ENCODE results near the gene ROR2.

ROR2 gene

GRCh38 chr9:91900055-91900796 is 49.8 kb downstream of the ROR2 start:
- DNase-seq (ENCODE audit: low read depth): no peak

DNA sequence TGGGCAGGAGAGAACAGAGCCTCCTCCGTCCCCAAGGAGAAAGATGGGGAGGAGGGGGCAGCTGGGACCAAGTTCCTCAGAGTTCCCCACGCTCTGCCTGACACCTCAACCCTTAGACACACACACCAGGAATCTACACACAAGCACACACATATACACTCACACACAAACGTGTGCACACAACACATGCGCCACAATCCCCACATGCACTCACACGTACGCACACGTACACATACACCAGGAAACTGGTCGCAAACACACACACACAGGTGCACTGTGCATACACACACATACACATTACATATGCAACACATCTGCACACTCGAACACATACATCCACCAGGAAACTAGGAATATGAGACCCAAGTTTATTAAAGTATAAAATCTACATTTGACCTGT is 50.4 kb downstream of the ROR2 start:
- no peak for DNase-seq (ENCODE audit: low read depth)

DNA sequence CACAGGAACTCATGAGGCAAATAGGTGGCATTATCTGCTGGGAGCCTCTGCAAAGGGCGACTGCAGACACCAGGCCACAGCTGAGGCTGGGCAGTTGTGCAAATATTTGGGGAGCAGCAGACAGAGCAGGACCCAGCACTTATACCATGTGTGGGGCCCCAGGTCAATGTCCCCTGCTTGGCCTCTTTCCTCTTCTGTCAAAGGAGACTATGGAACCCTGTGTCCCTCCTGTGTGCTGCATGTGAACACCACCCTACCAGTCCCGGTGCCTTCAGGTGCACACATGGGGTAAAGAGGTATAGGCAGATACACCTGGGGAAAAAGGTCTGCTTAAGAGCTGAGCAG is 50.8 kb downstream of the ROR2 start:
- DNase-seq (ENCODE audit: low read depth): no peak

GRCh38 chr9:91898451-91899218 is 51.4 kb downstream of the ROR2 start:
- DNase-seq (ENCODE audit: low read depth): no peak

GRCh38 chr9:91897201-91897600 is 52.8 kb downstream of the ROR2 start:
- DNase-seq (ENCODE audit: low read depth): no peak

DNA sequence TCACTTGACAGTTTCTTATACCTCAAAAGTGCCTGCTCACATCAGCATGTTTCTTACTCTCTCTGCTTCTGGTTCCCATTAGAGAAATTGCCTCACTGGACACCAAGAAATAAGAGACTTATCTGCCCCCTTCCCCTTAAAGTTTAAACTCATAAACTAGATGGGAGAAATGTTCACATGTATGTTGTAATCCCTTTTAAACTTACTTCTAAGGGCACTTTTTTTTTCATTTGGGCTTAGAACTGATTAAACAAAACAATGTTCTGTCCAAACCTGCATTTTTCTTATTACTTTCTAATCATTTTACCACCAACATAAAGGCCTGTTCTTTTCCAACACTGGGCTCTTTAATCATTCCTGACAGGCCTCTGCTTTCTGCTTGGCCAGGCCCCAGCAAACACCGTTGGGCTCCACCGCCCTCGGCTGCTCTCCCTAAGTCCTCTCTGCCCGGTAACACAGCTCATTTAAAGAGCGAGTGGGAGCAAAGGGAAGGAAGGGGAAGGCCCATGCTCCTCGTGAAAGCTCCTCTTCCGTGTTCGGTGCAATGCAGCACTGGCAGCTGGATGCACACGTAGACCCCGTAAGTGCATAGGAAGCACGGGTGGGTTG is 53.4 kb downstream of the ROR2 start:
- DNase-seq (ENCODE audit: low read depth): no peak

GRCh38 chr9:91896097-91896496 is 53.9 kb downstream of the ROR2 start:
- DNase-seq (ENCODE audit: low read depth): no peak

- DNase-seq (ENCODE audit: low read depth): no peak
Measured at GRCh38 chr9:91894536-91894935, 55.5 kb downstream of the ROR2 start.

DNA sequence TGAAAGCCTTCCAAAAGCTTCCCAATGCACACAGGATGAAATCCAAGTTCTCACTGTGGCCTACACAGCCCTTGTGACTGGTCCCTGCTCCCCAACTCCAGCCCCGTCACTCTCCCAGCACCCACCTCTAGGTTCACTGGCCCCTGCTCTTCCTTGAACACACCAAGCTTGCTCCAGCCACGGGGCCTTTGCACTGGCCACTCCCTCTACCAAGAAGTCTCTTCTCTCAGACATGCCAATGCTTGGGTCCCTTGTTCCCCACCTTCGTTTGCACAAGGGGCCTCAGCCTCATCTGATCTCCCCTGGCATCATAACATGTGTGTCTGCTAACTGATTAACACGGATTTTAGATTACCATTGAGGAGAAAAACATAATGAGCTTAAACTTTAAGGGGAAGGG is 56.0 kb downstream of the ROR2 start:
- DNase-seq (ENCODE audit: low read depth): no peak

GRCh38 chr9:91891915-91892314 is 58.1 kb downstream of the ROR2 start:
- DNase-seq (ENCODE audit: low read depth): no peak

DNA sequence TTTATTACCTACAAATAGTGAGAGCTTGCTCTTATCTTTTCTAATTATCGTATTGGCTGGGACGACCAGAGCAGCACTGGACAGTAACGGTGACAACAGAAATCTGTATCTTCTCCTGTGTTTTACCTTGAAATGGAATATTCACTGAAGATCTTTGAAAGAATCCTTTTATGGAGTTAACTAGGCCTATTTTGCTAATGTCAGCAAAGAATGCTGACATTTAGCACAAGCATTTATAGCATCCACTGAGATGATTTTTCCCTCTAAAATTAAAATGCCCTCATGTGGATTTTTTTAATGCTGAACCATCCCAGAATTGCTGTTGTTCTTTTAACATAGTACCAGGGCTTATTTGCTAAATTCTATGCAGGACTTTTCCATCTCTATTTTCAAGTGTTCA is 59.4 kb downstream of the ROR2 start:
- DNase-seq (ENCODE audit: low read depth): no peak

GRCh38 chr9:91889161-91889911 is 60.7 kb downstream of the ROR2 start:
- DNase-seq (ENCODE audit: low read depth): no peak

GRCh38 chr9:91886414-91887076 is 63.5 kb downstream of the ROR2 start:
- DNase-seq (ENCODE audit: low read depth): no peak

DNA sequence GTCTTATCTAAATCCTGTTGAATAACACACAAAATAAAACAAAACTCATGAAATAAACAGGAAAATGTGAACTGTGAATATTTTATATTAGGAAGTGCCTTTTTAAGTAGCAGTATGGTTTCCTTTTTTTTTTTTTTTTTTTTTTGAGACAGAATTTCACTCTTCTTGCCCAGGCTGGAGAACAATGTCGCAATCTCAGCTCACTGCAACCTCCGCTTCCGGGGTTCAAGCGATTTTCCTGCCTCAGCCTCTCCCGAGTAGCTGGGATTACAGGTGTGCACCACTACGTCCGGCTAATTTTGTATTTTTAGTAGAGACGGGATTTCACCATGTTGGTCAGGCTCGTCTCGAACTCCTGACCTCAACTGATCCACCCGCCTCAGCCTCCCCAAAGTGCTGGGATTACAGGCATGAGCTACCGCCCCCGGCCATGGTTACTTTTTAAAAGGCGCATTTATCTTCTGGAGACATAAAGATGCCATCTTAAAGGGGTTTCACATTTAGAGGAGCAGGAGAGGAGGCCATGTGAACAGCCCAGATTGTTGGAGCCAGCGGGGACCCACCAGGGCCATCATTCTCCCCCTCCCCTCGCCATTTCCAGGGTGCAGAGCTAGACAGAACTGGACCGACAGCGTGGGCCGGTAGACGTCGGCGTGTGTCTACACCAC is 64.1 kb downstream of the ROR2 start:
- no peak for DNase-seq (ENCODE audit: low read depth)

- no peak for DNase-seq (ENCODE audit: low read depth)
Measured at GRCh38 chr9:91884696-91885687, 65.0 kb downstream of the ROR2 start.

DNA sequence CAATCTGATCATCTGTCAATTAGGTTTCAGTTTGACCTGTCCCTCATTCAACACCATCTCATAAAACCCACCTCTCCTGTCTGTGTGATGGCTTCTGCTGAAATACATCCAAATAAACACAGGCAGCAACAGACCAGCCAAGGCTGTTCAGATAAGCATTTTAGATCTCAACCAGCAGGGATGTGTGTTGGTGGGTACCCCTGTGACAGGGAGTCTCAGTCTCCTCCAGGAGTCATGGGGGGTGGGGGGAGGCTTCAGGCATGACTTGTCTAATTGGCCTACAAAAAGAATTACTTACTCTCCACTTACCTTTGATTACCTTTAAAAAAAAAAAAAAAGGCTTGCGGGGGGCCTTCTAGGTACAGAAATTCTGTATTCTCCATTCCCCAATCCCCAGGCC is 65.9 kb downstream of the ROR2 start:
- DNase-seq (ENCODE audit: low read depth): no peak

- no peak for DNase-seq (ENCODE audit: low read depth)
Measured at GRCh38 chr9:91883503-91883902, 66.5 kb downstream of the ROR2 start.

DNA sequence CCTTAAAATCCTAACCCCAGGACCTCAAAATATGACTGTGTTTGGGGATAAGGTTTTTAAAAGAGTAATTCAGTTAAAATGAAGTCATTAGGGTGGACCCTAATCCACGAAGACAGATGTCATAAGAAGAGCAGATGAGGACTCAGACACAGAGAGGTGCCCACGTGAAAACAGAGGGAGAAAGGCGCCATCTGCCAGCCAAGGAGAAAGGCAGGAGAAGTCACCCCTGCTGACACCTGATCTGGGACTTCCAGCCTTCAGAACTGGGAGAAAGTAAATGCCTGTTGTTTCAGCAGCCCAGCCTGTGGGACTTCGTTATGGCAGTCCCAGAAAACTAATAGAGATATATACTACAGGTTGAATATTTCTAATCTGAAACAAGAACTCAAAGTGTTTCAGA is 67.4 kb downstream of the ROR2 start:
- DNase-seq (ENCODE audit: low read depth): no peak

DNA sequence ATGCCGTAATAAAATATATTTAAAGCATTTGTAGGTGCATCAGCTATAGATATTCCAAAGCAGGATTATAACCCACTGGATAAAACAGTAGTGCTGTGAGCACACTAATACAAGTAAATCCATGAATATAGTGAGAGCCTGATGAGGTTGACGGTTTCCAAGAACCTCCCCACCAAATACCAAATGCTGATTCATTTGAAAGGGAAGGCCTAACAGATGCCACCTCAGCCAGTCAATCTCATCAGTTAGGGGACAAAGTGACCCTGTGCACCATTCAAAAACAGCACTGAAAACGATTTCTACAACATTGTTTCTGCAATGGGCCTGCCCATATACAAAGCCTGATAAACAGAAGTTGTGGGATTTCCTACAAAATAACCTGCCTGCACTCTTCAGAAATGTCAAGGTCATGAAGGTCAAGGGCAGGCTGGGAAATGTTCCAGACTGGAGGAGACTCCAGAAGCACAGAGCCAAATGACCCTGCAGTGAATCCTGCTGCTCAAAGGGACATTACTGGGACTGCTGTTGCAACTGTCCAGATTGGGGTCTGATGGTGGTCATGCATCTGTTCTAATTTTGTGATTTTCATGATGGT is 69.6 kb downstream of the ROR2 start:
- no peak for DNase-seq (ENCODE audit: low read depth)

DNA sequence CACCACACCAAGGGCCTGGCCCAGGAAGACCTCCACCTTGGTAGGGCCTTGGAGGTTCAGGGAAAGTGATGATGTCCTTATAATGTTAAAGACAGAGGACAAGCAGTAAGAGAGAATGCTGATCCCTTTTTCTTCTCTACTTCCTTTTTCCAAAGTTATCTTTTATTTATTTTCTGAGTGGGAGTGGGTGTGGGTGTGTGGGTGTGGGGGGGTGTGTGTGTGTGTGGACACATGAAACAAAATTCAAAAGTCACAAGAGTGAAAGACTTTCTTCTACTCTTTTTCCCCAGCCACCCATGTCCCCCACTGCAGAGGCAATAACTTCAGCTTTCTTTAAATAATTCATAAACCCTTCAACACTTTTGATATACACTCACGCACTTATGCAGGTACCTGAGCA is 70.8 kb downstream of the ROR2 start:
- no peak for DNase-seq (ENCODE audit: low read depth)

Data from stimulated activated CD8-positive, alpha-beta memory T cell treated with anti-CD3 and anti-CD28 coated beads, Interleukin-12 subunit alpha, Interleukin-12 subunit beta, amount 100 ng/mL, for 4 hours (primary cell).